Panc1 (cell line): ENCODE results near the gene PRRG3. TPM values are rescaled to one million over a fixed set of nuclear protein-coding genes. Genes with fewer than 3 reads are reported as not detected.
A peak's percentile ranks its signal among the peaks of the same experiment; 100 is the strongest.

Experiments used
- ATAC-seq: fragments of 200-7000 bp; cut with Tn5 transposase; 2 replicates; pipeline ENCODE4 v1.9.1; 2020; ENCODE audit warnings: mild to moderate bottlenecking, moderate library complexity
- BruUV-seq: library from RNA; stranded (reverse); fragments of 400-500 nt; replicated peaks from 2 replicates; lab custom pipeline; 2021; lab: Mats Ljungman, UMichigan
- CTCF ChIA-PET: fragments of 300-600 bp; sonication (Branson Sonifier 250); formaldehyde crosslinking; loops from one replicate; lab custom pipeline; 2022; ENCODE audit warnings: antibody characterized with exemption; lab: Charles Lee
- POLR2A ChIA-PET: fragments of 300-600 bp; sonication (Branson Sonifier 250); formaldehyde crosslinking; loops from one replicate; lab custom pipeline; 2022; ENCODE audit warnings: antibody characterized with exemption; lab: Charles Lee
- DNase-seq: peaks from one replicate; pipeline ENCODE4 v3.0.0-alpha.2; 2010; ENCODE audit warnings: low read depth, low spot score
- H3K27ac ChIP-seq: 2 replicates; pipeline ENCODE4 v1.5.1; 2011; ENCODE audit warnings: mild to moderate bottlenecking, low read length, inconsistent platforms
- H3K27me3 ChIP-seq: fragments of 200-500 bp; sonication (Bioruptor generic); 2 replicates; pipeline ENCODE4 v1.6.0; 2014; ENCODE audit warnings: low read length, inconsistent platforms; ENCODE audit not compliant: control insufficient read depth, insufficient read depth
- H3K36me3 ChIP-seq: fragments of 200-500 bp; sonication (Bioruptor generic); 2 replicates; pipeline ENCODE4 v1.5.1; 2014; ENCODE audit warnings: inconsistent platforms, mild to moderate bottlenecking, low read length, moderate library complexity; ENCODE audit not compliant: control insufficient read depth, insufficient read depth
- H3K4me1 ChIP-seq: 2 replicates; pipeline ENCODE4 v1.5.1; 2011; ENCODE audit warnings: inconsistent platforms, mild to moderate bottlenecking, low read length, moderate library complexity; ENCODE audit not compliant: control insufficient read depth, insufficient read depth
- H3K4me3 ChIP-seq, 2 experiments: 2 replicates each; pipeline ENCODE4 v1.5.1; 2011 to 2012; ENCODE audit warnings: low read depth in 2 of 2, low read length in 2 of 2, mild to moderate bottlenecking in 2 of 2, inconsistent platforms in 1 of 2, moderate library complexity in 1 of 2
- H3K9me3 ChIP-seq: fragments of 200-500 bp; sonication (Bioruptor generic); 2 replicates; pipeline ENCODE4 v1.5.1; 2014; ENCODE audit warnings: low read depth, mild to moderate bottlenecking, inconsistent platforms, low read length, moderate library complexity; ENCODE audit not compliant: control insufficient read depth, insufficient read depth
- CTCF ChIP-seq: fragments of 450-650 bp; IDR thresholded peaks from 2 replicates; pipeline ENCODE4 v1.5.1; 2017; ENCODE audit warnings: mild to moderate bottlenecking
- POLR2AphosphoS5 ChIP-seq: IDR thresholded peaks from 2 replicates; pipeline ENCODE4 v1.6.1; 2012; ENCODE audit warnings: mild to moderate bottlenecking, low read depth, low read length, moderate library complexity
- REST ChIP-seq, 2 experiments: IDR thresholded peaks; 2 replicates each; pipeline ENCODE4 v1.6.1; 2011 to 2012; ENCODE audit warnings: low read depth in 2 of 2, control low read depth in 1 of 2, low read length in 1 of 2, mild to moderate bottlenecking in 1 of 2, moderate library complexity in 1 of 2; ENCODE audit not compliant: insufficient read depth in 1 of 2
- SIN3A ChIP-seq: IDR thresholded peaks from 2 replicates; pipeline ENCODE4 v1.6.1; 2012; ENCODE audit warnings: low read depth, mild to moderate bottlenecking, low read length, moderate library complexity, borderline replicate concordance; ENCODE audit not compliant: insufficient read depth
- TCF7L2 ChIP-seq: IDR thresholded peaks from 2 replicates; pipeline ENCODE4 v1.6.1; 2011; ENCODE audit warnings: mild to moderate bottlenecking, low read depth, low read length, inconsistent platforms
- in situ Hi-C: cut with HindIII; loops from 2 replicates; pipeline ENCODE4 v1.10.0; 2016; ENCODE audit warnings: low sequenced_read_pairs, low pct_unique_long_range_greater_than_20kb
- intact Hi-C: fragments of 100-400 bp; cut with micrococcal nuclease; formaldehyde crosslinking; loops from one replicate; pipeline ENCODE4 v1.10.0; 2022; ENCODE audit not compliant: unreplicated experiment
- total RNA-seq: library from RNA; stranded (reverse); gene quantifications from one replicate; pipeline ENCODE4 v1.2.1, GENCODE V29; 2021; ENCODE audit not compliant: unreplicated experiment

The PRRG3 gene
- total RNA-seq, 1 experiment from 2014 or later = not detected

- POLR2A ChIA-PET = no interaction called here
- intact Hi-C loops = loop anchor here (1.0 to 2.0 kb wide), 2 partner anchors 172 to 530 kb away; no protein-coding TSS in a partner anchor
- in situ Hi-C loops = no loop called here
- Histone ChIP-seq H3K36me3 (no peaks in the 10 kb centered on the region), H3K9me3 (no peaks in the 10 kb centered on the region), H3K27me3 (no peaks in the 10 kb centered on the region; the same call in 1 of the 2 replicates), H3K4me1 (no peaks in the 10 kb centered on the region), H3K4me3 (no peak overlapping the region), H3K27ac (no peak overlapping the region)
- DNase-seq (peak; percentile 30), ATAC-seq (peak; percentile 96)
- TF ChIP-seq REST (IDR thresholded peaks at IDR 0.05; ENCODE audit: insufficient read depth in 1 of 2, low read depth in 2 of 2, low read length in 1 of 2) (no peak), CTCF (peak; percentile 75)
- CTCF ChIA-PET = no interaction called here
- BruUV-seq = no TSS peak
These were observed 14.5 kb upstream of the PRRG3 start for GRCh38 chrX:151680805-151681204.

- Histone ChIP-seq H3K36me3 (no peaks in the 10 kb centered on the region), H3K4me3 (no peak overlapping the region), H3K9me3 (no peaks in the 10 kb centered on the region), H3K27me3 (no peaks in the 10 kb centered on the region; the same call in 1 of the 2 replicates), H3K27ac (no peak overlapping the region), H3K4me1 (no peaks in the 10 kb centered on the region)
- ATAC-seq (no peak), DNase-seq (no peak)
- ChIA-PET CTCF (no interaction called here), POLR2A (no interaction called here)
- TF ChIP-seq POLR2AphosphoS5 (no peak), REST (IDR thresholded peaks at IDR 0.05; ENCODE audit: insufficient read depth in 1 of 2, low read depth in 2 of 2, low read length in 1 of 2) (no peak), SIN3A (no peak), TCF7L2 (no peak), CTCF (no peak)
- intact Hi-C loops (no loop called here), in situ Hi-C loops (no loop called here)
- BruUV-seq = no TSS peak
These were observed 7.6 kb upstream of the PRRG3 start for GRCh38 chrX:151687635-151688034.
